TTC549 (cell line): ENCODE data around the gene NCKAP5.

Experiments used
- FAIRE-seq: peaks from 2 replicates; lab custom pipeline; 2012; peaks lifted over from hg19 to GRCh38; lab: Jason Lieb, UNC

The NCKAP5 gene

GRCh38 chr2:133568172-133568571 lies at the start of gene NCKAP5:
TSS of gene NCKAP5 (minus strand) at chr2:133568463. CDS start at chr2:133517526, 50,937 bp downstream.
- no peak for FAIRE-seq

DNA sequence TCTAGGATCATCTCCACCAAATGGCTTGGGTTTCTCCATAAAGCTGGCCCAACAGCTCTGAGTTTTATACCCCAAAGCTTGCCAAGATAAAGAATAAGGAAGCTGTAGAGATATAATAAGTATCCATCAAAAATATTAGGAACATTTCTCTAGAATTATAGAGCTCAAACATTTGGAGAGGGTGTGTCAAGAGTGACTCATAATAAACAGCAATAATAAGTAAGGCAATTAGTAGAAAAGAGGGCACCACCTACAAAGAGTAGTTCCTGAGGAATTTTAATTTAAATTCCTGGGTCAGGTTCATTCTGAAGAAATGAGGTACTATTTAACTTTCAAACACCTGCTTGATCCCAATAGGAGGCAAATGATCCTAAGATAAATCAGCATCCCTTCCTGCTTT lies 41.4 kb upstream of the NCKAP5 start:
- no peak for FAIRE-seq

GRCh38 chr2:133608291-133608690 lies 40.0 kb upstream of the NCKAP5 start:
- no peak for FAIRE-seq

GRCh38 chr2:133607679-133608078 lies 39.4 kb upstream of the NCKAP5 start:
- FAIRE-seq, result no peak

- no peak for FAIRE-seq
Measured at GRCh38 chr2:133606616-133607015, 38.4 kb upstream of the NCKAP5 start.

GRCh38 chr2:133605766-133606137 lies 37.5 kb upstream of the NCKAP5 start:
- no peak for FAIRE-seq

GRCh38 chr2:133605011-133605765 lies 36.9 kb upstream of the NCKAP5 start:
- no peak for FAIRE-seq

- FAIRE-seq, result no peak
Measured at GRCh38 chr2:133603109-133603508, 34.8 kb upstream of the NCKAP5 start.

DNA sequence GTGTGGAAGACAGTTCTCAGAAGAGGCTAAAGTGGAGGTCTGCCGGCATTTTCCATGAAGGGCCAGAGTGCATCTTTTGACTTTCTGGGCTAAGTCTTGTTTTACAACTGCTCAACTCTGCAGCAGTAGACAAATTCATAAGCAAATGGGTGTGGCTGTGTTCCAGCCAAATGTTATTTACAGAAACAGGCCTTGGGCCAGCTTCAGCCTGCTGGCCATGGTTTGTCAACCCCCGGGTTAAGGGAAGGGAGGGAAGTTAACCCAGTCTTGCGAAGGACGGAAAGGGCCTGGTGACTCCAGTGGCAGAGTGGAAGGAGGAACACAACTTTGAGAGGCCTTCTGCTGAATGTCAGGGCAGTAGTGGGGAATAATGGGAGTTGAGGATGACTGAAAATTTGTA lies 34.3 kb upstream of the NCKAP5 start:
- FAIRE-seq, result no peak

DNA sequence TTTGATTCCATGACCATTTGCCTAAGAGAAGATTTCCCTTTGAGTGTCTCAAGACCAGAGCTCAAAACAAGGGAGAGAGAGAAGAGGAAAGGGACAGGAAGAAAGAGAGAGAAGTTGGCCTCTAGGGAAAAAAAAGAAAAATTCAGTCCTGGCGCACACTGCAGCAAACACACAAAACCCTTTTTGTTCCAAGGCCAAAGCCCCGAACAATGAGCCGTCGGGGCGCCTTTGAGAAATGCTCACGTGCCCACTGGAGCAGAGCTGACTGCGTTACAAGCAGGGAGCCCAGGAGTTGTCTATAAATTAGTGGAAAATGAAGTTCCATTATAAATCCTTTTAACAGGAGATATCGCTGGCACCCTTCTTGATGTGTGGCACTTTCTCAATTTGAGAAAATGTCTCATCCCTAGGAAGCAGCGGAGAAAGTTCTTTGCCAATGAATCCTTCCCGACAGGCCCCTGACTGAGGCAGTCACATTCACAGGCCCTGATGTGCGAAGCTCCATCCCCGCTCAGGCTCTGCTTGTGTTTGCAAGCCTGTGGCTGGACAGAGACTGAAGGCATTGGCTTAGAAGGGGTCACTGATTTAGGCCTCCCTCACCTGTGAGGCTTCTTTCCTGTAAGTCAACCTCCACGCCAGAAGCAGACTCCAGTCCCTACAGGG lies 32.1 kb upstream of the NCKAP5 start:
- no peak for FAIRE-seq

DNA sequence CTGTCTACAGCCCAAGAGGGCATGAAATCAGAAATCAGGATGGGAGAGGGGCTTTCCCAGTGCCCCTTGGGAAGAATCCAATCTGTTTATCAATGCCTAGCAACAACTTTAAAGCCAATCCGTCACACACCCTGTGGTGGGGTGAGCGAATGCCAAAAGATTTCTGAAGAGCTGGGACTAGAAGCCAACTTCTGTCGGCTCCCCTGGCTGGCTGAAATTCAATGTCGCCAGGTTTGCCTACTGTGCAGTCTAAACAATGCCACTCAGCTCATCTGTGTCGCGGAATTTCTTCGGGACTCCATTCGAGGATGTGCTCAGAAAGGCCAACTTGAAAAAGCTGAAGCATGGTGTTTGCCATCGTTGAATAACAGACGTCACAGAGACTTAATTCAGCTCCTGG lies 31.5 kb upstream of the NCKAP5 start:
- no peak for FAIRE-seq

GRCh38 chr2:133599211-133599803 lies 31.0 kb upstream of the NCKAP5 start:
- FAIRE-seq, result no peak

GRCh38 chr2:133598769-133599168 lies 30.5 kb upstream of the NCKAP5 start:
- no peak for FAIRE-seq

GRCh38 chr2:133596701-133597393 lies 28.6 kb upstream of the NCKAP5 start:
- FAIRE-seq, result no peak

DNA sequence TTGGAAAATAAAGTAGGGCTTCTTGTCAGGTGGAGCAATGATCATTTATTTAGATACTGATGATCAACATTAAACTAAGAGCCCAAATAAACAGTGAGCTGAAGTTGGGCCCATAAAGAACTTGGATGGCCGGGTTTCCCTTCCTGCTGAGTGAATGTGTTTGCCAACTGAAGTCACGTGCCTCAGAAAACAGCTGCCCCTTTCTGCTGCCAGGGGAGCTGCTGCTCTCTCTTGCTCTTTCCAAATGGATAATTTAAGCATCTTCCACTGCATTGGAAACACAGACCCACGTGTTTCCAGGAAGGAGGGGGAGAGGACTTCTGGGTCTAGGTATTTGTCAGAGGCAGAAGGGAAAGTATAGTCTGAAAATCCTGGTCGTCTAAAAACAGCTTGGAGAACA lies 22.9 kb upstream of the NCKAP5 start:
- FAIRE-seq, result no peak

GRCh38 chr2:133589456-133589855 lies 21.2 kb upstream of the NCKAP5 start:
- no peak for FAIRE-seq

DNA sequence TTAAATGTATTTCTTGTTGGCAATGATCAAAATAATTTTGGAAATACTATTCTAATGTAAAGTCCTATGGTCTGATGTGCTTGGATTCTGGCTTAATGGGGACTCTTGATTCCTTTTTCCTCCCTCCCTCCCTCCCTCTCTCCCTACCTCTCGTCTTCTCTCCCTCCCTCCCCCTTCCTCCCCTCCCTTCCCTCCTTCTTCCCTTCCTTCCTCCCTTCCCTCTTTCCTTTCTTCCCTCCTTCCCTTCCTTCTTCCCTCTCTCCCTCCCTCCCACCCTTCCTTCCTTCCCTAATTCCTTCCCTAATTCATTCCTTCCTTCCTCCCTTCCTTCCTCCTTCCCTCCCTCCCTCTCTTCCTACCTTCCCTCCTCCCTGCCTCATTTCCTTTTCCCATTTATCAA lies 19.9 kb upstream of the NCKAP5 start:
- no peak for FAIRE-seq

DNA sequence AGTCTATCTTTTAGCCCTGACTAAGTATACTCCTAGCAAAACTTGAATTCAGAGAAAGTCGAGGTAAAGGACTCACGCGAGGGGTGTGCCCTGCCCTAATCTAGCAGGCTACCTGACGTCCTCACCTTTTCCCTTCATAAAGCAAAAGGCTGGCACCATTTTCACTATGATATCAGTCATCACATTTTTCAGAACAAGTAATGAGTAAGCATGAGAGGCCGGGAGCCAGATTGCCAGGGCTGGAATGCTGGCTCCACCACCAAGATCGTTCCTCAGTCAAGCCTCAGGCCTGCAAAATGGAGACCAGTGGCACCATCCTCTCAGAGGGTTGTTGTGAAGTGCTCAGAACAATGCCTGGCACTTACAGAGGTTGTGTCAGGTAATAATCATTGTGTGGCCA lies 18.7 kb upstream of the NCKAP5 start:
- FAIRE-seq, result no peak

GRCh38 chr2:133581010-133581760 lies 12.9 kb upstream of the NCKAP5 start:
- no peak for FAIRE-seq

- FAIRE-seq, result no peak
Measured at GRCh38 chr2:133579274-133579673, 11.0 kb upstream of the NCKAP5 start.

DNA sequence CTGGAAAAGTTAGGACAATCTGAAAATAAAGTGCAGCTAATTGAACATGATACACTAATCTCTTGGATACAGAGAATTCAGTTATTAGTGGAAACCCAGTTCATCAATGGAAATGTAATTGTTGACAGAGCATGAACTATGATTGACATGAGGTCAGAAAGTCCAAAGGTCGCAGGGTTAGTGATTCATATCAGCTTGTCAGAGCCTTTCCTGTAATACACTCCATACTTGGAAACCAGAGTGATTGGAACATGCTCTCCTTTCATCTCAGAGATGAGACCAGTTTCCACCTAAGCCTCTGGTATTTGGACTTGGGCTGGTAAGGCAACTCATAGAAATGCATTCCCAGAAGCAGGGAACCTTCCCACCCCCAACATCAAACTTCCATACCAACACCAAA lies 8.5 kb upstream of the NCKAP5 start:
- FAIRE-seq, result no peak

DNA sequence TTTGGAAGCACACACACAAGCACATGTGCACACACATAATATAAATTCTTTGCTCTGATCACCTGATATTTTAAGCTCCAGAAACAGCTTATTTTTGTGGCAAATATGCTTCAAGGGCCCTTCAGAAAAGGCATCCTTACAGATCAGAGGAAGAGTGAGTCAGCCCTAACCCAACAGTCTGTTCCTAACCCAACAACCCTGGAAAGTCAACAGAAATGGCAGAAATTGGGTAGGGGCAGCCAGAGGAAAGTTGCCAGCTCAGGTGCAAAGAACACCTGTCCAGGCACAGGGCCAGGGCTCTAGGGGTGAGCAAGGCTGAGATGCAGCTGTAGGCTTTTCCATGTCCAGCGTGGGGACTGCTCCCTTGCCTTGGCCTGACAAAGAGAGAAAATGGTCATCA lies 6.4 kb upstream of the NCKAP5 start:
- no peak for FAIRE-seq
